GM18499 (cell line): ENCODE data around the gene NKAIN4.

Experiments
- ATAC-seq: cut with Tn5 transposase; IDR thresholded peaks from one replicate; pipeline ENCODE4 v1.9.1; 2021; ENCODE audit warnings: moderate number of reproducible peaks; ENCODE audit not compliant: insufficient read depth, unreplicated experiment

Gene NKAIN4

DNA sequence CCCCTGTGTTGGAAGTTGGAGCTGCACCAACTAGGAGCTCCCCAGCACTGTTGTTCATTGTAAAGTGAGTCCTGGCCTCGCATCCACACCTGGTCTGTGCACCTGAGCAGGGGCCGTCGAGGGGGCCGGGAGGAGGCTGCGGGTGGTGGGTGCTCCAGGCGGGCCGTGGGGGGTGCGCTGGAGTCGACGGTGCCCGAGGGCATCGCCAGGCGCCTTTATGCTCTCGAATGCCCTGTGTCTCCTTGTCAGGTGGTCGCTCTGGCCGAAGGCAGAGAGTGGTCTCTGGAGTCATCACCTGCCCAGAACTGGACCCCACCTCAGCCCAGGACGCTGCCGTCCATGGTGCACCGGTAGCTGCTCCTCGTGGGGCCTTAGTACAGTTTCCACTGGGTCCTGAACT is 22.7 kb upstream of the NKAIN4 start:
- ATAC-seq, result no peak

DNA sequence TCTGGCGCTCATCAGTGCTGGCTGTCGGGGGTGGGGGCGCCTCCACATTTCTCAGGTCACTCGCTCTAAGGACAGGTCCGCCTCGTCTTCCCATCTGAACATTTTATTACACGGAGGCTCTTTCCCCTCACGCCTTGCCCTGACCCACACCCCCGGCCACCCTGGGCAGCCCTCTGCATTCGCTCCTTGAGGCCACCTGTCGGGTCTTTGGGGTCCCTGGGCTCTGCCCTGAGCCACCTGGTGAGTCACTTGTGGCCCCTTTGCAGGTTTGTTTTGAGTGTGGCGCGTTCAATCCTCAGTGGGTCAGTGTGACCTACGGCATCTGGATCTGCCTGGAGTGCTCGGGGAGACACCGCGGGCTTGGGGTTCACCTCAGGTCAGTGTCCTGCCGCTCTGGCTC is 21.6 kb upstream of the NKAIN4 start:
- no peak for ATAC-seq

DNA sequence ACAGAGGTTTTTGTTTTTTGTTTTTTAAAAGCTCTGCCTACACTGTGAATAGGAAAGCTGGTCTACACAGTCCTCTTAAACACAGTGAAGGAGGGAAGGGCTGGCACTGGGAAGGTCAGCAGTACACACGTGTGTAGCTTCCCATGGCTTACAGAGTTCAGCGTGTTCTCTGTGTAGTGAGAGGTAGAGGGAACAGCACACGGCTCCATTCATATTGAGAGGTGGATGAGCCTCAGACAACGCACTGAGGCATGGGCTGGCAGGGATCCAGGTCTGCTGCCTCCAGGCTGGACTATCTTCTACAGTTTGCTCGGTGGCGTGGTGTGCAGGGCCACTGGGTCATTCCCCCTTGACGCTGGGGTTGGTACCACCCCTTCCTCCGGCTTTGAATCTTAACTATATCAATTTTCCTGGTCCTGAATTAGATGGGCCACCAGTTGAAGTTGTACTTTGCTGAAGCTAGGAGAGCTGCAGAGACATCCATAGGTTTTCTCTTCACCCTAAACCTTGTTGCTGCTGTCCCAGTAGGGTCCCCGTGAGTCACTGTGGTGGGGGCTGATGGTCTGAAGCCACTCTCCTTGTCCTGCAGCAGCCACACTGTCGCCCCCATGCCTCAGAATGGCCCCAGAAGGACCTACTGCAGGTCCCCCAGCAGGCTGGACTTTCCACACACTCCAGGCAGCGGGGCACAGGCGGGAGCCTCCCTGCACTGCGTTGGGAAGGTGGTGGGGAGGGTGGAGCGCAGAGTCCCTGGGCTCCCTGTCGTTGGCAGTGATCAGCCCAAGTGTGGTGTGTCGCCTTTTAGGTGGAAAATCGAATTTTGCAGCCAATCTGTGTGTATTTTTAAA is 20.3 kb upstream of the NKAIN4 start:
- no peak for ATAC-seq

DNA sequence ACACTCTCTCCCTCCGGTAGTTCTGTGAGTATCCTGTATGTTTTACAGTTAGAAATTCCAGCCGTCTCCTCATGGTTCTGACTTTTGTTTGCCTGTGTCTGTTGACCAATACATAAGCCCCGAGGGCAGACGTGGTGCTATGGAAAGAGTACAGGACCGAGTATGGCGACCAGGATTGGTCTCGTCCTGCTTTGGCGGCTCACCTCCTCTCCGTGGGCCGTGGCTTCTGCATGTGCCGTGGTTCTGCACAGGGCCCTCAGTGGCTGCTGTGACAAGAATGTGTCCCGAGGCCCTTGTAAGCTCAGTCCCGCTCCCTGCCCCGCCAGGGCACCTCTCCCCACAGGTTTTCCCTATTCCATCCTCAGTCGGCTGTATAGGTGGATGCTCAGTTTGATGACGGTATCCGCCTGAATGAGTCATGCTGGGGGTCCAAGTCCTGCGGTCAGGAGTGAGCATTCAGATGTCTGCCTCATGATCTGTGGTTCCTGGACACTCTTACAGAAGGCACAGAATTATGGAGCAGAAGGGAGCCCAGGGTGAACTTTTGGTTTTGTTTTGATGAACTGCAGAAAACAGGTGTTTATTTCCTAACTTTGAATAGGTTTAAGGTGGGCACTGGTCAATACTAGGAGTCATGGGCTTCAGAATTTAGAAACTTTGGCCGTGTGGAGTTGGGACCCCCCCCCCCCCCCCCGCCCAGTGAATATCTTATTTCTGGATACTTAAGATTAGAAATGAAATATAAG is 19.5 kb upstream of the NKAIN4 start:
- no peak for ATAC-seq

DNA sequence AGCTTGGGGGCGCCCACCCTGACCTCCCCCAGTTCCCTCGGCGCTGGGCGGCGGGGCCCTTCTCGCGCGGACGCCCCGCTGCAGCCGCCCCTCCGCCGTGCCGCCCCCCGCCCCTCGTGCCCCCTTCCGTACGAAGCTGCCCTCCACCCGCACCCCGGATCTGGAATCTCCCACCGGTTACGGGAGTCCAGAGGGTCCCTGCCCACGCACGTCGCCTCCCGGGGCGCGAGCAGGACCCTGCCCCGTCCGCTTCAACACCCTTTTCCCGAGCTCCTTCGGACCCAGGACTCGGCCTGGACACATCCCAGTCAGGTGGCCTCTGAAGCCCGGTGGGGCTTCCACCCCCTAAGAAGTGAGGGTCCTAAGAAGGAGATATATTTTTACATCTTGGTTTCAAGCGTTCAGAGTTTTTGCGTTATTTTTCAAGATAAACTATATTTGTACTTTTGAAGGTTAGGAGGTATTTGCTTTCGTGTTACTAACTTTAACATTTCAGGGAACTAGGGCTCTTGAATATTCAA is 18.9 kb upstream of the NKAIN4 start:
- ATAC-seq, result no peak

DNA sequence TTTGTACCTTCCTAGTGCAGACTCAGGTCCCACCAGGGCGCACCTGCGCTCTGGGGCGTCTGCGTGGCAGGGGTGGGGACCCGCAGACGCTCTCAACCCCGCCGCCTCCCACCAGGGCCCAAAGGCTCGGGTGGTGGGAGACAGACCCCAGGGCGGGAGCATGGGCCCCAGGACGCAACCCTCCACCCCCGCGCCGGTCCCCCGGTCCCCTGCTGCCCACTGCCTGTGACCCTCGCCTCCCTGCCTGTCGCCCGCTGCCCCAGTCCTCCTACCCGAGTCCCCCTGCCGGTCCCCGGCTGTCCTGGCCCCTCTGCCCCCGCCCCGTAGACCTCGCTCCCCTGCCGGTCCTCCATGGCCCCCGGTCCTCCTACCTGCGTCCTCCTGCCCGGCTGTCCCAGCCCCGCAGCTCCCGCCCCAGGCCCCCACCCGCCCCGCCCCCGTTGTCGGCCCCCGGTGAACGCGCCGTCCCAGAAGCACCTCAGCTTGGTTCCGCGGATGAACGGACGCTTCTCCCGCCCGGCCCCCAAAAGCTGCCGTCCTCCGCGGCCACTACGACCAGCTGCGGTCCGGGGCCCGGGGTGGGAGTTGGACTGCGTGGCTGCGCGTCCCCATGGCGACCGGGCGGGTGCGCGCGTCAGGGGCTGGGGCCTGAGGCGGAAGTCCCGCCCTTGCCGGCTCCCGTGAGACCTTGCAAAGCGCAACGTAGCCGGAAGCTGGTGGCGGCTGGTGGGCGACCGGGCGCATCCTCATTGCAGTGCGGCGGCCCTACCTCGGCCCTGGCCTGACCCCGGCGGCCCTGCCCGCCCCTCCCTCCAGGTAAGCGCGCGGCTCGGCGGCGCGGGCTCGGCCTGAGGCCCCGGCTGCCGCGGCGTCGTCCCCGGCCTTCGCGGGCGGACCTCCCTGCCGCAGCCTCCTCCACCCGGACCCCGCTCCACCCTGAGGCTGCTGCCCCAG is 18.1 kb upstream of the NKAIN4 start, which contains the start of gene ARFGAP1:
Gene ARFGAP1, plus strand, starts transcription at position 709 of the 954 bp plus-strand sequence. CDS start 2,768 bp downstream, outside the sequence.
- no peak for ATAC-seq

DNA sequence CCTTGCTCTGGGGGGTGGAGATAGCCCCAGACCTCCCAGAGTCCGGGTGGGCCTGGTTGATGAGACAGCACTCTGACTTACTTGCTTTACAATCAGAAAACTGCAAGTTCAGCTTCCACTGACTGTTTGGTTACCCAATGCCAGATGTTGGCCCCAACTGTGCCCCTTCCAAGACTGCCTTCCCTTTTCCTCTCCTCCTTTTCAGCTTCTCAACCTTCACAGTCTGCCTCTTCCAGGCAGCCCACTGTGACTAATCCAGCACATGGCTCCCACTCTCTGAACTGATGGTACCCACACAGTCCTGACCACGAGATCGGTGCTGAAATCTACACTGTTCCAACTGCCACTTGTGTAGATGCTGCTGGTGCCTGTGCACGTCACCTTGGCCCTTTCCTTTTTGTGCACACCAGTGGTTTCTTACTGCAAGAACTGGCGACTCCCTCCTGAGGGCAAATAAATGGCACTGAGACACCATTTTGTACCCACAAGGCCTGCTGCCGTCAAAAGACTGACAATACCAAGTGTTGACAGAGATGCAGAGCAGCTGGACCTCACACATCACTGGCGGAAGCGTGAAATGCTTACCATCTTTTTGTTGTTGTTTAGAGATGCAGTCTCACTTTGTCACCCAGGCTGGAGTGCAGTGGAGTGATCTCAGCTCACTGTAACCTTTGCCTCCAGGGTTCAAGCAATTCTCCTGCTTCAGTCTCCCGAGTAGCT is 16.5 kb upstream of the NKAIN4 start:
- ATAC-seq, result no peak

DNA sequence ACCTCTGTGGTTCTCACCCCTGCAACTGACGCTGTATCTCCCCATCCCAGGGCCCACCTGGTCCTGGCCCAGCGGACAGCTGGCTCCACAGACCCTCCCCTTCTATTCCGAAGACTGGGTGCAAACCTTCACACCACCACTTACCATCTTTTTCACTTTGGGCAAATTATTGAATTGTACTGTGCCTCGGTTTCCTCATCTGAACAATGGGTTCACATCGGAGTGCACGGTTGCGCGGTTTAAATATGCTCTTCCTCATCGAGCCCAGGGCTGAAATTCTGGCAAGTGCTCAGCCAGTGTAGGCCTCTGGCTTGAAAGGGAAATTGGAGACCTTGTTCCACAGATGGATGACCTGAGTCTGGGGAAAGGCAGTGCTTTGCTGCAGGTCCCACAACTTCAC is 15.5 kb upstream of the NKAIN4 start:
- ATAC-seq, result no peak

DNA sequence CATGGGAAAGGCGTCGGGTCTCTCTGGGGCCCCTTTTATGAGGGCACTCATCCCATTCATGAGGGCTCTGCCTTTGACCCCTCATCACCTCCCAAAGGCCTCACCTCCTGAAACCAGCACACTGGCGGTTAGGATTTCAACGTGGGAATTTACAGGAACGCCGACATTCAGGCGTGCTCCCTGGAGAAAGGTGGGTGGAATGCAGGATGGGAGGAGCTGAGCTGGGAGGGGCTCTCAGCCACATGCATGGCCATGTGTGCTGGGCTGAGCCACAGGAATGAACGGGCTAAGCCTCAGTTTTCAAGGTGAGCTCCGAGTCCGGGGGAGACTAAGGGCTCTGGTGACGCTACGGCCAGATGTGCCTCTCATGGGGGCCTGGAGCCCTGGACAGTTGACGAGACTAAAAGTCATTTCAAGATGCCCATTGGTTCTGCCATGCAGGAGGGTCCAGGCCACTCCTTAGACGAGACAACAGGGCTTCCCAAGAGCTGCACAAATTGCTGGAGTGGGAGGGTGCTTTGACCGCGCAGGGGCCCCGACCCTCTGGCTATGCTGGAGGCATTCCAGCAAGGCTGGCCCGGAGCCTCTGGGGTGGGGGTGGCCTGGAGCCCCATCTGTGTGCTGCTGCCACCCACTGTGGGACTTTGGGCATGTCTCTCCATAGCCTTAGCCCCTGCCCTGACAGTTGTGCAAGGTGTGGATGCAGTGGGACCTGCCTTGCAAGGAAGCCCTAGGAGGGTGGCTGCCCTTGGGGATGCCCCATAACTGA is 14.6 kb upstream of the NKAIN4 start:
- ATAC-seq, result no peak

DNA sequence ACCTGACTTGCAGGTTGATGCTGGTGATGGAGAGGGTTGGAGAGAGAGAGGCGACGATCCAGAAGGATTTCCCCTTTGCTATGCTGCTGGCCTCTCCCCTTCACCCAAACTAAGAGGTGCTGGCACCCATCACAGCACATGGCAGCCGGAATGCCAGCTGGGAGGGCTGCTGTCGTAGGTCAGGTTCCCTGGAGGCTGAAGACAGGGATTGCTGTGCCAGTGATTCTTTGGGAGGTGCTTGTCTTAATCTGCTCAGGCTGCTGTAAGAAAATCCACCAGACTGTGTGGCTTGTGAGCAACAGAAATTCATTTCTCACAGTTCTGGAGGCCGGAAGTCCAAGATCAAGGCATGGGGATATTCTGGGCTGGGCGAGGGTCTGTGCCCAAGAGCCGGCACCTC is 14.0 kb upstream of the NKAIN4 start:
- no peak for ATAC-seq

DNA sequence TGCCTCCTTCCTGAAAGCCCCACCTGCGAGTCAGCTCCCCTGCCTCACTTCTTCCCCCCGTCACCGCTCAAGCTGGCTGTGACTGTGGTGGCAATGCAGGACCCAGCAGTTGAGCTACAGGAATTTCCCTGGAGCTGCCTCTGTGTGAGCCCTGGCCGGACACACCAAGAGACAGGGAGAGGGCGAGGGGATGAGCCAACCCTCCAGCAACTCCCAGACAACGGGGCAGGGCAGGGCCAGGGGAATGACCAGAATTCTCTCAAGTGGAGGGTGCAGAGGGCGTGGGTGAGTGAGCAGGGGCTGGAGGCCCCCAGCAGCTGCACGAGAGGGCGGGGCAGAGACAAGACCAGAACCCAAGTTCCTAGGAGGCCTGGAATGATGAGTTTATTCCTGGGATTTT is 13.4 kb upstream of the NKAIN4 start:
- ATAC-seq, result no peak

DNA sequence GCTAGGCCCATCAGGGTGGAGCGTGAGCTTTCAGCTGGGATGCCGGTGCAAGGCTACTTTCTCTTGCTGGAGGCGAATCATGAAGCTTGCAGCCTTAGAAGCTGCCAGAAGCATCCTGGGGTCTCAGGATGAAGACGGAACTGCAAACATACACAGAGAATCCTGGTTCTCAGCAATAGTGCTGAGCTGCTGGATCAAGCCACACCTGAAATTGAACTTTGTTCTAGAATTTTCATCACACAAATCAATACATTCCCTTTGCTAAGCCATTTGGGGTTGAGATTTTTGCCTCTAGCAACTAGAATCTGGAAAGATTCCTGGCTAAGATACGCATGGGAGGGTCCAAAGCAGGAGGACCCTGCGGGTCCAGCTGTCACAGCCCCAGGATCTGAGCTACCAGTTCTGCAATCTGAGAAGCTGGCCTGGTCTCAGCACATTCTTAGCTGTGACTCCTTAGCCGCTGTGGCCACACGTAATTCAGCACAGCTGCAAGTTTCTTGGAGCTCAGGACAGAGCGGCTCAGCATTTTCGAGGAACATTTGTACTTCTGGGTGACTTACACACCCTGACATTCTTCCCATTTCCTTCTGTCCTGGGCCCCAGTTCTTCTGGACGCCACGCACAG is 11.7 kb upstream of the NKAIN4 start:
- no peak for ATAC-seq

DNA sequence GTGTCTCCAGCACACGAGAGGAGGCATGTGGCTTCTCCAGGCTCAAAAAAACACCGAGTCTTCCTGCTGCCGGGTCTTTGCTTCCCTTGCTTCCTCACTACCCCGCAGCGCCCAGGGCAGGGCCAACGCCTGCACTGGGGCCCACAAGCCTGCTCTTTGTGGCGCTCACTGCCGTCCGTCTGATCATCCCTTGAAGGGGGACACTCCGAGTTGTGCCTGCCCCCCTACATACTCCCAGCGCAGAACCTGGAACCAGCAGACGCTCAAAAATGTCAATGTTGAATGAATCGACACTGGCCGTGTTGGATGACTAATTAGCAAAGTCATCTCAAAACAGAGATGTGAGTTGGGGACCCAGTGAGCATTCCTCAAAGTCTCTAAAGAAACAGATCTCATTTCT is 10.3 kb upstream of the NKAIN4 start:
- no peak for ATAC-seq

DNA sequence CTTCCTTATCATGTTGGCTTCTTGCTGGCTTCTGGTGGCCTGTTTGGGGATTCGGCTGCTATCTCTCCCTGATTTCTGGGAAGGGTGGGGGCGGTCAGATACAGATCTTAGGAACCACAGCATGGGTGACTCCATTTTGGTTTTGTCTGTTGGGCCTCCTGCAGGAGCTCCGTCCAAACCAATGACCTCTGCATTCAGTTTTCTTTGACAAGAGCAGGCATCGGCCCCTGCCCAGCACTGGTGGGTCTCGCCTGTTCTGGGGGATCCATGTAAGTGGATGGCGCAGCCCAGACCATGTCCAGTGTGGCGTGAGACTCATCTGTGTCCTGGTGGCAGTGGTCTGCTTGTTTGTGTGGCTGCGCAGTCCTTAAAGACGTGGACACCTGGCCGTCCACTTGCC is 9.7 kb upstream of the NKAIN4 start:
- no peak for ATAC-seq

DNA sequence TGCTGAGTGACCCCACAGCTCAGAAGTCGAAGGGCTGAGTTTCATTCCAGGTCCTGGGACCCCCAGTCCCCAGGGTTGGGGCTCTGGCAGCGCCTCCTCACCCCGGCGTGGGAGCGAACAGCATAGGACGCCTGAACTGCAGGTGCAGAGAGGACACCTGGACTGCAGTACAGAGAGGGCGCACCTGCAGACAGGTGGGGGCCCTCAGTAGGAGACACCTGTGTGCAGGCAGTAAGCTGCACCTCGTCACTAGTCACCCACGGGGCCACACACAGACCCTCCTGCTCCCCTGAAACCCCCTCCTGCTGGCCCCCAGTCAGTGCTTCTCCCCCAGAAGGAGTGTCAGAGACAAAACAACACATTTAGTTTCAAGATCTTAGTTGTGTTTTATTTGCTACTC is 8.6 kb upstream of the NKAIN4 start:
- ATAC-seq, result no peak

DNA sequence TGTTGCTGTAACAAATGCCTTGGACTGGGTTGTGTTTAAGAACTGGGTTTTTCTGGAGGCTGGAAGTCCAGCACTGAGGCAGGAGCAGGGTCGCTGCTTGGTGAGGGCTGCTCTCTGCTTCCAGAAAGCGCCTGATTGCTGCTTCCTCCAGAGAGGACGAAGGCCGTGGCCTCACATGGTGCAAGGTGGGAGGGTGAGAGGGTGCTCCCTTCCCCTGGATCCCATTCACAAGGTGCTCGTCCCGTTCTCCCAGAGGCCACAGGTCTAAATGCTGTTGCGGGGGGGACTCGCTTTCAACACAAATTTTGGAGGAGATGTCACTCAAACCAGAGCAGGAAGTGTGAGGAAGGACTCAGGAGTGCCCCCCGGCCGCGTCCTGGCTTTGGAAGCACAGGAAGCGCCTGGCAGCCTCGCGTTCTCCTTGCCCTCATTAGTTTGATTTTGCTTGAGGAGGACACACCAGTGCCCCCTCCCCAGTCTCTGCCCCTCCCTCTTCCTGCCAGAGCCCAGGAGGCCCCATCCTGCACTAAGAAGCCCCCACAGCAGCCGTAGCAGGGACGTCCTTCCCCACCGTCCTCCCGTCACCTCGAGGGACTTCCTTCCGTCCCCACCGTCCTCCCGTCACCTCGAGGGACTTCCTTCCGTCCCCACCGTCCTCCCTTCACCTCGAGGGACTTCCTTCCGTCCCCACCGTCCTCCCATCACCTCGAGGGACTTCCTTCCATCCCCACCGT is 7.7 kb upstream of the NKAIN4 start:
- ATAC-seq, result no peak

DNA sequence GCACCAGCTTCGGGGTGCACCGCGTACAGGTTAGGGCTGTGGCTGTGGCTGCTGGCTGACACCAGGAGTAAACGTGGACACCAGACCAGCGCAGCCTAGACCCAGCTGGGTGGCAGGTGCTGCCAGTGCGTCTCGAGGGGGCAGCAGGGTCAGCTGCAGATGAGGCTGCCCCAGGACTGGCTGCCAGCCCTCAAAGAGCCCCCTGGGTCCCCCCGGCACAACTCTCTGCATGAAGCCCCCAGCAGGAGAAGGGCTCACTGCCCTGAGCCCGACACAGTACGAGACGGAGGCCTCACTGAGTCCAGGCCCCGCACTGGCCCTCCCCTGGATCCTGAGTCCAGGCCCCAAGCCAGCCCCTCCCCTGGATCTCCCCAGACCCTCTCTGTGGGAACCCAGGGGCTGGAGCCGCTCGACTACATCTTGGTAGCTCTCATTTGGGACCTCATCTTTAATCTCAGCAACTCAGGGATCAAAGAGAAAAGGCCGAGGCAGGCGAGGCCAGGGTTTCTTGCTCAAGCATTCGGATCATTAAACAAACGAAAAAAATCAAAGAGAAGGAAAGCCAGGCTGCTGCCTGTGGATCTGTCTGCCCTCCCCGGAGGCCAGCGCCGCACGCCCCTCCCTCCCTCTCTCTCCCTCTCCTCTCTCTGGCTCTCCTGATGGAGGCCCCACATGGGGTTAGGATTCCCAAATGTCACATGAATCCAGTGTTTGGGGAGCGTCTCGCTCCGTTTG is 7.0 kb upstream of the NKAIN4 start:
- no peak for ATAC-seq
